Thymus (tissue), 11 donors: ENCODE data around the gene RPL29. TPM values are rescaled to one million over a fixed set of nuclear protein-coding genes. Genes with fewer than 3 reads are reported as not detected.

ENCODE experiments used
- DNase-seq, 9 donors: peaks; one replicate each; pipeline ENCODE4 v3.0.0-alpha.2; 2013; ENCODE audit warnings: low spot score in 9 of 9, low read depth in 6 of 9, missing footprints in 1 of 9
- H3K27ac ChIP-seq, 2 donors: one replicate each; pipeline ENCODE4 v1.5.1; 2013; ENCODE audit warnings: control low read depth in 1 of 2, low read depth in 1 of 2, low read length in 1 of 2, mild to moderate bottlenecking in 1 of 2, moderate library complexity in 1 of 2
- H3K27me3 ChIP-seq, 2 donors: one replicate each; pipeline ENCODE4 v1.5.1; 2013; ENCODE audit warnings: low read length in 1 of 2; ENCODE audit not compliant: control insufficient read depth in 2 of 2, insufficient read depth in 1 of 2
- H3K36me3 ChIP-seq, 2 donors: one replicate each; pipeline ENCODE4 v1.5.1; 2013; ENCODE audit warnings: low read length in 1 of 2, mild to moderate bottlenecking in 1 of 2, moderate library complexity in 1 of 2; ENCODE audit not compliant: control insufficient read depth in 2 of 2, insufficient read depth in 2 of 2
- H3K4me1 ChIP-seq, 2 donors: one replicate each; pipeline ENCODE4 v1.5.1; 2013; ENCODE audit warnings: low read length in 2 of 2; ENCODE audit not compliant: control insufficient read depth in 2 of 2, insufficient read depth in 2 of 2
- H3K4me3 ChIP-seq, 2 donors: one replicate each; pipeline ENCODE4 v1.5.1; 2013; ENCODE audit warnings: low read length in 2 of 2, control low read depth in 1 of 2, mild to moderate bottlenecking in 1 of 2
- H3K9me3 ChIP-seq, 2 donors: one replicate each; pipeline ENCODE4 v1.5.1; 2013; ENCODE audit warnings: low read length in 1 of 2, mild to moderate bottlenecking in 1 of 2; ENCODE audit not compliant: control insufficient read depth in 2 of 2, insufficient read depth in 1 of 2
- WGBS: extraction: QIAGEN DNeasy Blood & Tissue Kit; methylation state at CpG from one replicate; pipeline ENCODE4 v1.1.7; 2013; 5-methylcytosine and 5-hydroxymethylcytosine counted together
- polyA plus RNA-seq: library from polyadenylated mRNA; stranded (reverse); fragments of 200-250 nt; gene quantifications from one replicate; pipeline ENCODE4 v1.2.3, GENCODE V29; 2013
- total RNA-seq: library from RNA; stranded (reverse); fragments of 120-200 nt; gene quantifications from one replicate; pipeline ENCODE4 v1.2.4, GENCODE V29; 2013
- donor health status: healthy.

The RPL29 gene
- total and polyA plus RNA-seq, 2 donors, result 1,457 to 1,964 TPM

DNA sequence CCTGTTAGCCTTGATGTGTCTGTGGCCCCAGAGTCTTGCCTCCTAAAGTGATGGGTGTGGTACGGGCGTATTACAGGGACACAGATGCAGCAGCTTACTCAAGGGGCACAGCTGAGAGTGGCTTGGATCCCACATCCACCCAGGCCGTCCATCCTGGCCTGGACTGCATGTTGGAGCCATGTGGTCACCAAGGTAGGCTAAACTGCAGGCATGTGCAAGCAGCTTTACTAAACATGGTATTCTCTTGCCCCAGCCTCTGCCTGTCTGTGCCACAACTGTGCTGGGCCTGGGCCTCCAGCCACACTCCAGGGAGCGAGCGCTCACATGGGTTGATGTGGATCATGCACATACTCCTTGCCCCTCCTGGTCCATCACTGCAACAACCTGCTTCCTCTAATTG is 46.6 kb downstream of the RPL29 start:
- no peaks in the 10 kb centered on the region for H3K9me3 ChIP-seq
- H3K27ac ChIP-seq, result no peak overlapping the region
- H3K4me3 ChIP-seq, result no peak overlapping the region
- peaks cover 8 to 26% of the 10 kb centered on the region in 2 donors for H3K27me3 ChIP-seq
- no peaks in the 10 kb centered on the region for H3K4me1 ChIP-seq
- no peak for DNase-seq
- WGBS, result 89% methylated on average over 5 of the region's 5 CpGs
- no peaks in the 10 kb centered on the region for H3K36me3 ChIP-seq

DNA sequence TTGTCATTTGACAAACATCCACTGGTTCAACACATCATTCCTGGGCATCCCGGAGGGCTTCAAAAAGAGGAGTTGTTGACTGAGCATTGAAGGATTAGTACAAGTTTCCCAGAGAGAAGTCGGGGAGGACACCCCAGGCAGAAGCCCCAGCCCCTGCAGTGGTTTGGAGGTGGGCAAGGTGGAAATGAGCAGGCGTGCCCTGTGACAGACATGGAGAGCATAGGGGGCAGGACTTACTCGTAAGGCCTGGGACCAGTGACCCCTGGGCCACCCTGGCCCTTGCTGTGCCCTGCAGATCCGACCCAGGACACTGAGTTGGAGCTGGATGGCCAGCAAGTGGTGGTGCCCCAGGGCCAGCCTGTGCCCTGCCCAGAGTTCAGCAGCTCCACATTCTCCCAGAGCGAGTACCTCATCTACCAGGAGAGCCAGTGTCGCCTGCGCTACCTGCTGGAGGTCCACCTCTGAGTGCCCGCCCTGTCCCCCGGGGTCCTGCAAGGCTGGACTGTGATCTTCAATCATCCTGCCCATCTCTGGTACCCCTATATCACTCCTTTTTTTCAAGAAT is 47.6 kb downstream of the RPL29 start:
- WGBS, result 95% methylated on average over 10 of the region's 10 CpGs
- no peak overlapping the region for H3K27ac ChIP-seq
- H3K4me1 ChIP-seq, result no peaks in the 10 kb centered on the region
- H3K36me3 ChIP-seq, result no peaks in the 10 kb centered on the region
- no peak overlapping the region for H3K4me3 ChIP-seq
- DNase-seq, result no peak
- H3K27me3 ChIP-seq, result peaks cover 0 to 16% of the 10 kb centered on the region in 2 donors
- H3K9me3 ChIP-seq, result no peaks in the 10 kb centered on the region

DNA sequence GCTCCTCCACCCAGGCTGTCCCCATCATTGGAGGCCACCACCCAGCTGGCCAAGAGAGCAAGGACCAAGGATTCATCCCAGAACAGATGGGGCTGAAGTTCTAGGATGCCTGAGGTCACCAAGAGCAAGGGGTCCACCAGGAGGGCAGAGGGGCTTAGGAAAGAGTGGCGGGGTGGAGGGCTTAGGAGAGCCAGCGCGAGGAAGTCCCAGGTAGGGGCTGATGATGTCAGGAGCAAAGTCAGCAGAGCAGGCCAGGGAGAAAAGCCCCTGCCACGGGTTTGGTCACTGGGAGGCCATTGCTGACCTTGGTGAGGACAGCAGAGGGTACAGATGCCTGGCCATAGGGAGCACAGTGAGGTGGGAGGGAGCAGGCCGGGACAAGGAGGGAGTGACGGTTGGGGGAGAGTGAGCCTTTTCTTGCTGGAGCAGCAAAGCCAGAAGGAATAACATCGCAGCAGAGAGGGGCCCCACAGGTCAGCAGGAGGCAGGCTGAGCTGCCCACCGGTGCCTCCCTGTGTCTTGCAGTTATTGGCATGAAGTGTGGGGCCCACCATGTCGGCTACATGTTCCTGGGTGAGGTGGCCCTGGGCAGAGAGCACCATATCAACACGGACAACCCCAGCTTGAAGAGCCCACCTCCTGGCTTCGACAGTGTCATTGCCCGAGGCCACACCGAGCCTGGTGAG is 48.3 kb downstream of the RPL29 start:
- H3K9me3 ChIP-seq, result no peaks in the 10 kb centered on the region
- H3K36me3 ChIP-seq, result no peaks in the 10 kb centered on the region
- 93% methylated on average over 13 of the region's 13 CpGs for WGBS
- peaks cover 3 to 7% of the 10 kb centered on the region in 2 donors for H3K4me1 ChIP-seq
- peaks cover 0 to 13% of the 10 kb centered on the region in 2 donors for H3K27me3 ChIP-seq
- H3K4me3 ChIP-seq, result no peak overlapping the region
- no peak for DNase-seq
- no peak overlapping the region for H3K27ac ChIP-seq

DNA sequence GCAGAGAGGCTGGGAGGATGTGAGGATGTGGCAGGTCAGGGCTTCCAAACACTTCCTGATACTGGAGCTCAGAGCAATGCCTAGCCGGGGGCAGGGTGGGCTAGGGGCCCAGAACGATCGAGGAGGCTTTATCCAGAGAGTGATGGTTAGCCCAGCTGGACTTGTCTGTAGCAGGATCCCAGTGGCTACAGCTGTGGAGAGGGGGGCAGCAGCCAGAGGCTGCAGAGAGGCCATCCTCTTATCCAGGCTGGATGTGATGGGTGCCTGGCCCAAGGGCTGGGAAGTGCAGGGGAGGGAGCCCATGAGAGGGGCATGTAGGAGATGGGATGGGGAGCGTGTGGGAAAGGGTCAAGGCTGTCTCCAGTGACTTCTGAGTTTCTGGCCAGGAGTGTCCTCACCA is 48.9 kb downstream of the RPL29 start:
- Histone ChIP-seq H3K9me3 (no peaks in the 10 kb centered on the region), H3K4me3 (no peak overlapping the region), H3K27me3 (peaks cover 0 to 7% of the 10 kb centered on the region in 2 donors), H3K36me3 (no peaks in the 10 kb centered on the region), H3K4me1 (peaks cover 4 to 10% of the 10 kb centered on the region in 2 donors), H3K27ac (no peak overlapping the region)
- WGBS, result 93% methylated on average over 4 of the region's 4 CpGs
- DNase-seq, result no peak

DNA sequence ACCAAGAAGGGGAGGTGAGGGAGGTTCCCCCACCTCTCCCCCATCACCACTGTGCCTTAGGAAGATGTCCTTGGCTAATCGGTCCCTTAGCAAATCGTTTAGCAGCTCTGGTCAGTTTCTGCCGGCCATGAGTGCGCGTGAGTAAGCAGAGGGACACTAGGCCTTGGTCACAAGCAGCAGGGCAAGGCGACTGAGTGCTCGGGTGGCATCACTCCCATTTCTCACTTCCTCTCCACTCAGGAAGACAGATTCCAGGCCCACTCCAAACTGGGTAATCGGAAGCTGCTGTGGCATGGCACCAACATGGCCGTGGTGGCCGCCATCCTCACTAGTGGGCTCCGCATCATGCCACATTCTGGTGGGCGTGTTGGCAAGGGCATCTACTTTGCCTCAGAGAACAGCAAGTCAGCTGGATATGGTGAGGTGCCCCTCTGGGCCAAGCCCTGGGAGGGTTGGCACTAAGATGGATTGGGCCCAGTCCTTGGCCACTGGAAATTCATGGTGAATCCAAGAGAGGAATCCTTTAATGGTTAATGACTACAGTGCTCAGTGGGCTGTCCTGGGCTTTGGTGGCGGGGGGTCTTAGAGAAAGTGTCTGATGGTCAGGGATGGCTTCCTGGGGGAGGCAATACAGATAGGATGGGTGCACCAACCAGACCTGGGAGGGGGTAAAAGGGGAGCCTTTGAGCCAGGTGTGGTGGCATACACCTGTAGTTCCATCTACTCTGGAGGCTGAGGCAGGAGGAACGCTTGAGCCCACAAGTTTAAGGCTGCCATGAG is 49.6 kb downstream of the RPL29 start:
- Histone ChIP-seq H3K27me3 (peaks cover 0 to 6% of the 10 kb centered on the region in 2 donors), H3K4me3 (no peak overlapping the region), H3K36me3 (no peaks in the 10 kb centered on the region), H3K9me3 (no peaks in the 10 kb centered on the region), H3K4me1 (peaks cover 10 to 15% of the 10 kb centered on the region in 2 donors), H3K27ac (no peak overlapping the region)
- WGBS, result 98% methylated on average over 14 of the region's 14 CpGs
- no peak for DNase-seq

DNA sequence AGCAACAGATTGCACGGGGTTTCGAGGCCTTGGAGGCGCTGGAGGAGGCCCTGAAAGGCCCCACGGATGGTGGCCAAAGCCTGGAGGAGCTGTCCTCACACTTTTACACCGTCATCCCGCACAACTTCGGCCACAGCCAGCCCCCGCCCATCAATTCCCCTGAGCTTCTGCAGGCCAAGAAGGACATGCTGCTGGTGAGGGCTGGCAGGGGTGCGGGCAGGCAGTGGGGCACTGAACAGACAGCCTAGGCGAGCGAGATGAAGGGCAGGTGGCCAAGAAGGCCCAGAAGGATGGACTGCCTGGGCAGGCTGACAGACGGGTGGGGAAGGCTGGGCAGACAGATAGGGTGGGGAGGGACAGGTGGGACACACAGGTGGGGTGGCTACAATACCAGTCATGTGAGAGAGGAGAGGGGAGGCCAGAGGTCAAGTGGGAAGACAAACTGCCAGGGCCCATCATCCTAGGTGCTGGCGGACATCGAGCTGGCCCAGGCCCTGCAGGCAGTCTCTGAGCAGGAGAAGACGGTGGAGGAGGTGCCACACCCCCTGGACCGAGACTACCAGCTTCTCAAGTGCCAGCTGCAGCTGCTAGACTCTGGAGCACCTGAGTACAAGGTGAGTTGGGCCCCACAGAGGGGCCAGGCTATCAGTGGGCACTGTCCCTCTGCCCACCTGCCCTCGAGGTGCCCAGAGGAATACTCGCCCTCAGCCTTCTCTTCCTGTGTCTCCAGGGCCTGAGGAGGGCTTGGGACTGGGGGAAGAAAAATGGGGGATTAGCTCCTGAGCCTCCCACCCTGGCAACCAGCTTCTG is 50.5 kb downstream of the RPL29 start:
- Histone ChIP-seq H3K4me1 (peaks cover 11 to 19% of the 10 kb centered on the region in 2 donors), H3K27me3 (peaks cover 0 to 2% of the 10 kb centered on the region in 2 donors), H3K27ac (no peak overlapping the region), H3K4me3 (no peak overlapping the region), H3K36me3 (no peaks in the 10 kb centered on the region), H3K9me3 (no peaks in the 10 kb centered on the region)
- no peak for DNase-seq
- WGBS, result 97% methylated on average over 18 of the region's 18 CpGs

DNA sequence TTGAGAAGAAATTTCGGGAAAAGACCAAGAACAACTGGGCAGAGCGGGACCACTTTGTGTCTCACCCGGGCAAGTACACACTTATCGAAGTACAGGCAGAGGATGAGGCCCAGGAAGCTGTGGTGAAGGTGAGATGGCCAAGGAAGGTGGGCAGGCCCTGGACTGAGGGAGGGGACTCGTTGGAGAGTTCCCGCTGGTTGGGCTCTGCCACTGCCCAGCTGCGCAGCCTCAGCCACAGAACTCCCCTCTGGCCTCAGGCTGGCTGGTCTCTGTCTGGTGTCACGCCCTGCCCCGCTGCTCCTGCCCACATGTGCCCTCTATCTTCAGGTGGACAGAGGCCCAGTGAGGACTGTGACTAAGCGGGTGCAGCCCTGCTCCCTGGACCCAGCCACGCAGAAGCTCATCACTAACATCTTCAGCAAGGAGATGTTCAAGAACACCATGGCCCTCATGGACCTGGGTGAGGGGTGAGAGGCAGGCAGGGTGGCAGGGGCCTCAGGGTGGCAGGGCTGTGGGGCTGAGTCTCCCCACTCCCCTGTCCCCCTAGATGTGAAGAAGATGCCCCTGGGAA is 51.2 kb downstream of the RPL29 start:
- 94% methylated on average over 11 of the region's 11 CpGs for whole genome bisulfite sequencing
- Histone ChIP-seq H3K4me3 (no peak overlapping the region), H3K4me1 (peaks cover 11 to 19% of the 10 kb centered on the region in 2 donors), H3K27me3 (peaks cover 0 to 2% of the 10 kb centered on the region in 2 donors), H3K9me3 (no peaks in the 10 kb centered on the region), H3K27ac (no peak overlapping the region), H3K36me3 (no peaks in the 10 kb centered on the region)
- DNase-seq, result no peak
